Astrocyte of the hippocampus (primary cell): ENCODE results near the gene SAG.

Experiments used
- DNase-seq: peaks from one replicate; pipeline ENCODE4 v3.0.0; 2011; ENCODE audit warnings: low read depth, low spot score

The SAG gene

GRCh38 chr2:233307565-233307964, at the start of gene SAG:
TSS of gene SAG (plus strand) at chr2:233307816. CDS start at chr2:233309190, 1,374 bp downstream.
- DNase-seq = no peak

GRCh38 chr2:233258211-233258610, 49.4 kb upstream of the SAG start:
- DNase-seq = no peak

GRCh38 chr2:233259730-233260129, 47.9 kb upstream of the SAG start:
- DNase-seq = peak; percentile 57

- DNase-seq = no peak
Observed at GRCh38 chr2:233260661-233261060, 47.0 kb upstream of the SAG start.

- DNase-seq = no peak
Observed at GRCh38 chr2:233261819-233262555, 45.6 kb upstream of the SAG start.

- DNase-seq = no peak
Observed at GRCh38 chr2:233262562-233262961, 45.1 kb upstream of the SAG start.

GRCh38 chr2:233263045-233263570, 44.5 kb upstream of the SAG start:
- DNase-seq = no peak

GRCh38 chr2:233264667-233265066, 42.9 kb upstream of the SAG start:
- no peak for DNase-seq

GRCh38 chr2:233265899-233266431, 41.7 kb upstream of the SAG start:
- no peak for DNase-seq

- no peak for DNase-seq
Observed at GRCh38 chr2:233266481-233266880, 41.1 kb upstream of the SAG start.

- no peak for DNase-seq
Observed at GRCh38 chr2:233267516-233268245, 39.9 kb upstream of the SAG start.

GRCh38 chr2:233270366-233270765, 37.2 kb upstream of the SAG start:
- DNase-seq = no peak

- DNase-seq = no peak
Observed at GRCh38 chr2:233270951-233271350, 36.7 kb upstream of the SAG start.

GRCh38 chr2:233271693-233272092, 35.9 kb upstream of the SAG start:
- DNase-seq = no peak

- DNase-seq = no peak
Observed at GRCh38 chr2:233273120-233273519, 34.5 kb upstream of the SAG start.

- no peak for DNase-seq
Observed at GRCh38 chr2:233275223-233275622, 32.4 kb upstream of the SAG start.

GRCh38 chr2:233278921-233279320, 28.7 kb upstream of the SAG start:
- no peak for DNase-seq

GRCh38 chr2:233280114-233280693, 27.4 kb upstream of the SAG start:
- DNase-seq = no peak

GRCh38 chr2:233281553-233281952, 26.1 kb upstream of the SAG start:
- DNase-seq = no peak

- DNase-seq = no peak
Observed at GRCh38 chr2:233281992-233282603, 25.5 kb upstream of the SAG start.

GRCh38 chr2:233285921-233286320, 21.7 kb upstream of the SAG start:
- DNase-seq = peak; percentile 84

- DNase-seq = no peak
Observed at GRCh38 chr2:233287871-233288270, 19.7 kb upstream of the SAG start.
